22Rv1 (cell line): ENCODE measurements around the gene SERP2.

ENCODE experiments used
- H3K27ac ChIP-seq: fragments of 450-650 bp; 2 replicates; pipeline ENCODE4 v1.5.1; 2017
- CTCF ChIP-seq: fragments of 450-650 bp; IDR thresholded peaks from 2 replicates; pipeline ENCODE4 v1.5.1; 2017; ENCODE audit warnings: mild to moderate bottlenecking
- ZFX ChIP-seq: fragments of 450-650 bp; IDR thresholded peaks from 2 replicates; pipeline ENCODE4 v1.6.1; 2017; ENCODE audit warnings: antibody characterized with exemption, borderline replicate concordance

The SERP2 gene

GRCh38 chr13:44368062-44368591, 5.5 kb upstream of the SERP2 start:
- TF ChIP-seq ZFX (no peak), CTCF (no peak)
- H3K27ac ChIP-seq = no peak overlapping the region

DNA sequence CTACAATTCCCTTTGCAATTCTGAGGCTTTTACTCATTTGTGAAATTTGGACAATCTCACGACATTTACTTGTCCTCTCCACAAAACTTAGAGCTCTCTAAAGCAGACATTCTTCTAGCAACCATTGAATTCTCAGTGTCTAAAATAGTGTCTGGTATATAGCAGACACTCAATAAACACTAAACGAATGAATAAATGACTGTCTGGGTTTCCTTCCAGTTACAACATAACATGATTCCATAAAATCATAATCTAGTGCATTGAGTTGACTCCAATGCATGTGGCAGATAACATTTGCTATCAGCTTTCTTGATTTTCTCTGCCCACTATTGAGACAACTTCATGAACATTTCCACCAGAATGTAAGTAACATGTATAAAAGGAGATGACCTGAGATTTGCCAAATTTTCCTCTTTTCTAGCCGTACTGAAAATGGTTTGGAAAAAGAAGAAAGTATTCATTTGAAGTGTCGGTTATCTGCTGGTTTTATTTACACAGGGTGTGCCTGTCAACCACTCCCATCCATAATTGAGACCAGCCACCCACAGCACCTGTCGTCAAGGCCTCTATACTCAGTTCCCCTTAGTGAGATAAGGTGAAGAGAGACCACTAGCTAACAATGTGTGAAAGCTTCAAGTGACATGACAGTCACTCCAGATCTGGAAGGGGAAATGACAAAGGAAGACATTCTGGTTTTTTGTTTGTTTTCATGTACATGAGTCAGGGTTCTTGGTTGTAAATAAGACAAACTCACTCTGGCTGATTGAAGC, 4.8 kb upstream of the SERP2 start:
- TF ChIP-seq ZFX (no peak), CTCF (no peak)
- no peak overlapping the region for H3K27ac ChIP-seq

- H3K27ac ChIP-seq = no peak overlapping the region
- TF ChIP-seq ZFX (no peak), CTCF (no peak)
Measured at GRCh38 chr13:44371421-44371820, 2.2 kb upstream of the SERP2 start.

DNA sequence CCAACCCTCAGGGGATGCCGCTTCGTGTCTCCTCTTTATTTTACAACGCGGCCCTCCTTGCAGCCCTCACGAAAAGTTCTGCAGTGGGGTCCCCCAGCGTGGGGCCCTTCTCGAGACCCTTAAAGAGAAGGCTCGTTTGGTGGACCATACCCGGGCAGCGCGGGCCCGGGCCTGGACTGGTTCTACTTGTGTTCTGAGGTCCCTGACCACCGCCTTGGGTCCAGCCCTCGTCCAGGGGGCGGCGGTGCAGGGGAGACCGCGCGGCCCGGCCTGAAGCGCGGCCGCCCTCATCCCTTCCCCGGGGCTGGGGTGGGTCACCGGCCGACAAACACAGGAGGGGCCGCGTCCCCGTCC, 400 bp upstream of the SERP2 start:
- no peak overlapping the region for H3K27ac ChIP-seq
- TF ChIP-seq ZFX = no peak
- TF ChIP-seq CTCF = no peak

- TF ChIP-seq CTCF (no peak), ZFX (no peak)
- no peak overlapping the region for H3K27ac ChIP-seq
Measured at GRCh38 chr13:44374348-44374712, 706 bp downstream of the SERP2 start.

GRCh38 chr13:44378277-44378676, 4.7 kb downstream of the SERP2 start:
- no peak overlapping the region for H3K27ac ChIP-seq
- TF ChIP-seq ZFX (no peak), CTCF (no peak)

DNA sequence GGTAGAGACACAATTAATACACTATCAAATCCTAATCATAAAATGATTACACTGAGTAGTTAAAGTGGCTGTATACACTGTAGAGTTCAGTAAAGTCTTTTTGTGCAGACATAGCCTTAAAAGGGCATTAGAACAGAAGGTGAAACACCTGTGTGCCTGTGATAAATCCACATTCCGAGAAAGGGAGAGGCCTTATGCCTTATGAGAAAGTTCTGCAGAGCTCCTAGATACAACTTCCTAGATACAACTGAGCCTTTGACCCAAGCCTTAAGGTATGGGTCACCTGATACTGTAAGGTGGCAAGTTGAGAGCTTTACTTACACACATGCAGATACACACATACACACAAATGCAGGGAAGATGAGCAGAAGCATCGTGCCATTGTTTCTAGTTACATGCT, 6.3 kb downstream of the SERP2 start:
- TF ChIP-seq CTCF (no peak), ZFX (no peak)
- no peak overlapping the region for H3K27ac ChIP-seq
